G401 (cell line): ENCODE data around the gene DYNC1I1. TPM values are rescaled to one million over a fixed set of nuclear protein-coding genes. Genes with fewer than 3 reads are reported as not detected.

ENCODE experiments used
- DNase-seq: peaks from one replicate; pipeline ENCODE4 v3.0.0-alpha.2; 2015; ENCODE audit warnings: low spot score
- in situ Hi-C: cut with HindIII; loops from 2 replicates; pipeline ENCODE4 v1.10.0; 2016; ENCODE audit warnings: low sequenced_read_pairs, mixed read lengths
- total RNA-seq: library from RNA; depleted of rRNA; stranded (reverse); fragments of >200 nt; shearing (Covaris generic); gene quantifications from 2 replicates; pipeline ENCODE4 v1.2.3, GENCODE V29; 2014

Gene DYNC1I1
- total RNA-seq, 1 experiment from 2014 or later, result not detected

DNA sequence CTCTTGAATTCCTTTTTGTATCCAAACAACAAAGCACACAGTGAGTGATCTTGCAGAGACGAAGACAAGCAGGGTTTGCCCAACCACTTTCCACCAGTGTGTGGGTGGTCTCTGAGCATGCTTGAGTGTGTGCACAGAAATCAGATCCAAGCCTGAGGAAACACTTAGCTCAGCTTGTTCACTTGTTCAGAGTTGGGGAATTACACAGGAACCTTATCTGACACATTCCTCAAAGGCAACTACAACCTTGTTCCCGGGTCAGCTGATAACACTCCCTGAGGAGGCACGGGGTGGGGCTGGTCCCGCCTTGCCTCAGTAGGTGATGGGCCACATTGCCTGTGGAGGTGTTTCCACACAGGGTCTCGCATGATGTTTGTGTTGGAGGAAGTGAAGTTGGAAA is 216.9 kb downstream of the DYNC1I1 start:
- DNase-seq, result no peak
- in situ Hi-C loops, result no loop called here

DNA sequence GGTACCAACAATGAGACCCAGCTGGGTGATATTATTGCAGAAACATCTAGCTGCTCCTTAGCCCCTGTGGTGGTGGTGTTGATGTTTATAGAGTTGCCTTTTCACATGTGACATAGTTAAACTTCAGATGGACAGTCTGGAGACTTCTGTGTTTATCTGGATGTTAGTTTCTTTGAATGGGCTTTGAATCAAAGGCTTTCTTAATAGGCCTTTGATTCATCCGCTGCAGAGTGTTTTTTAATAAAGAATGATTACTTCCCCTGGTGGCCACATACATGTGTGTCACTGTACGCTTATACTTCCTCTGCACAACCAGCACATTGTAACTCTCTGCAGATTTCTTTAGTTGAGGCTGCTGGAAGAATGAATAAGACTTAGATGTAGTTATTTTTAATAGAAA is 221.0 kb downstream of the DYNC1I1 start:
- no peak for DNase-seq
- in situ Hi-C loops, result no loop called here

GRCh38 chr7:95996174-95996573 is 223.8 kb downstream of the DYNC1I1 start:
- DNase-seq, result no peak
- in situ Hi-C loops, result no loop called here

DNA sequence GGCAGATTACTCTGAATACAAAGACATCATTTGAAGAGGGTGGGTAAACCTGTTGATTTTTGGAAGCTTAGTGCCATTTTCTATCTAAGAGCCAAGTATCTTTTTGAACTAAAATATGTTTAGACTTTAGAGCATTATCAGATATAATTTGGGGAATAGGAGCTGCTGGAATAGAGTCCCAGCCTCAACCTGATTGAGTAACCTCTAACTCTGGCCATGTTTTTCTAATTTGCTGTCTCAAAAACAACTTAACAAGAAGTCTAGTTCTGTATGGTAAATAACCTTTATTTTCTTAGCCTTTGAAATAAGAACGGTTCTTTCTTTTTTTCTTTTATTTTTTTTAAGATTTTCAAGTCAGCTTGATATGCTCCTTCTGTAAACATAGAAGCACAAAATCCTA is 224.5 kb downstream of the DYNC1I1 start:
- in situ Hi-C loops, result no loop called here
- no peak for DNase-seq

DNA sequence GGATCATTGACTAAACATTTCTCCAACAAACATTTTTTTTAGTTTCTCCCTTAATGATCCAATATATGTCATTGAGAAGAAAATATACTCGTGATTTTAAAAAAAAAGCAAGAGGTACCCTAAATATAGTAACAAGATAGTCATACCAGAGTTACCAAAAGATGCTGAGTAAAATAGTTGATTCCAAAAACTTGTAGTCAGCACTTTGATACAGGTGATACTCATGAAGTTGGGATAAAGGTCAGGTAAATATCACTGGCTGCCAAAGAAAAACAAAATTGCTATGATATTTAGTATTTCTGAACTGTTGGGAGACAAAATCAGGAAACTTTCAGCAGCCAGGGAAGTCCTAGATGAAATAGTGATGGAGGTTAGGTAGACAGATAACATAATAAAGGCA is 225.3 kb downstream of the DYNC1I1 start:
- in situ Hi-C loops, result no loop called here
- no peak for DNase-seq

- in situ Hi-C loops, result no loop called here
- DNase-seq, result no peak
Measured at GRCh38 chr7:95999481-95999880, 227.1 kb downstream of the DYNC1I1 start.

DNA sequence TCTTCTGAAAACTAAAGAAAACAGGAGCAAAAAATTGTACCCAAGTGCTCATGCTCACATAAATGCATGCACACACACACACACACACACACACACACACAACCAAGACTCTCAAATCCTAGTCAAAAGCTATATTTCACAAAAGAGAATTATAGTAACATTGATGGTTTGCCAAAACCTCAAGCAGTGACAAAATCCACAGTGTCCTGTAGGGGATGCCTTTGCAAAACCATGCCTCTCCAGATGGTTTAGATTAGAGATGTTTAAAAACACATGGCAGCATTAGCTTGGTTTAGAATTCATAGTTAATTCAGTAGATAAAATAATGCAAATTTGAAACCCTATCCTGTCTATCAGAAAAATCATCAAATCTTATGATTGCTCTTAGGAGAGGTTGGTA is 232.2 kb downstream of the DYNC1I1 start:
- peak; percentile 58 for DNase-seq
- in situ Hi-C loops, result no loop called here

GRCh38 chr7:96005271-96005670 is 232.9 kb downstream of the DYNC1I1 start:
- DNase-seq, result no peak
- in situ Hi-C loops, result no loop called here

GRCh38 chr7:96009148-96009547 is 236.8 kb downstream of the DYNC1I1 start:
- in situ Hi-C loops, result no loop called here
- DNase-seq, result no peak

DNA sequence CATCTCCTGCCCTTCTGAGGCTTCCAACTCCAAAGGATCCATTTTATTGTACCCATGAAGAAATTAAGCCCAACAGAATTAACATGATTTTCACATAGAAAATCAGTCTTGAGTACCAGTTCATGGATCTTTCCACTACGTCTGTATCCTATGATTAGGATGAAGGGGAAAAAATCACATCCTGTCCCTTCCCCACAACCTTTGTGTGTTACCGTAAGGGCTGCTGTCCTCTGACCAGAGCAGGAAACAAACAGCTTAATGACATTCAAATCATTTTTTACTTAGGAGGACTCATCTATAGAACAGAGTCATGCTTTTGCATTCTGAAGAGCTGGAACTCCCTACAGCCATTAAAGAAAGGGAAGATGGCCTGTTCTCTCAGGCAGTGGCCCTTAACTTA is 241.5 kb downstream of the DYNC1I1 start:
- no peak for DNase-seq
- in situ Hi-C loops, result no loop called here

DNA sequence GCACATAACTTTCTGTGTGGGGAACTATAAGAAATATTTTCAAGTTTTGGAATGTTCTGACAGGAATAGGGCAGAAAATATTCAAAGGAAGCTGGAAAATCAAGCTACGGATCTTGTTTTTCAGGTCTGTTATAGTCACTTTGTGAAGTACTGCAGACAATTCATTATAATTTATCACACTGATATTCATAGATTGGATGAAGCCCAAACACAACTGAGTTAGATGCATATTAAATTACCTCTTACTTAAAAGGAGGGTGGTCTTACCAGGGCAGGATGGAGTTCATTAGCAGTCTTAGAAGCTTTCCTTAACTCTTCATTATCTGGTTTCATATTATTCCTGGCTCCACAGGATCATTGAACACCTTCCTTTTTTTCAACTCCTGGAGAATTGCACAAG is 242.3 kb downstream of the DYNC1I1 start:
- in situ Hi-C loops, result no loop called here
- DNase-seq, result no peak

GRCh38 chr7:96016056-96016586 is 243.8 kb downstream of the DYNC1I1 start:
- DNase-seq, result no peak
- in situ Hi-C loops, result no loop called here

- DNase-seq, result no peak
- in situ Hi-C loops, result no loop called here
Measured at GRCh38 chr7:96016735-96017134, 244.4 kb downstream of the DYNC1I1 start.

GRCh38 chr7:96017877-96018276 is 245.5 kb downstream of the DYNC1I1 start:
- in situ Hi-C loops, result no loop called here
- peak; percentile 46 for DNase-seq

DNA sequence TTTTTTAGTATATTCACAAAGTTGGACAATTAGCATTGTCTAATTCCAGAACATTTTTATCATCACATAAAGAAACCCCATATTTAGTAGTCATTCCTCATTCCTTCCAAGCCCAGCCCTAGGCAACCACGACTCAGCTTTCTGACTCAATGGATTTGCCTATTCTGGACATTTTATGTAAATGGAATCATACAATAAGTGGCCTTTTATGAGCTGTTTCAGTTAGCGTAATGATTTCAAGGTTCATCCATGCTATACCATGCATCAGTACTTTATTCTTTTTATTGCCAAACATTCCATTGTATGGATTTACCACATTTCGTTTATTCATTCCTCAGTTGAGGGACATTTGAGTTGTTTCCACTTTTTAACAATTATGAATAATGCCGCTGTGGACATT is 249.2 kb downstream of the DYNC1I1 start:
- in situ Hi-C loops, result no loop called here

DNA sequence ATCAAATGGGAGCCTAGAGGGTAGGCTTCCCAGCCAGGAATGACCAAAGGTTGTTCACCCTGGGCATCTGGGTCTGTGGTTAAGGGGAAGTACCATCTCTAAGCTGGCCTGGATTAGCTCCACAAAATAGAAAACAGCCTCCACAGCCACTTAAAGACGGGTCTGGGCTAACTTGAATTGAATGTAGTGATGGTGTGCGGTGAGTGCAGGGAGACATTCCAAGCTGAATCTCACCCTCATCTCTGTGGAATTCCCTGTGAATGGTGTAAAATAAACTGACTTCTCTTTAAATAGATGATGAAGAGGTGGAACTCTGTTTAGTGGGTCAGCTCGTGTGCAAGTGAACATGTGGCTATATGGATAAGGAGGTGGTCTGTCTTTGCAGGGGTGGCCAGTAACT is 251.0 kb downstream of the DYNC1I1 start:
- in situ Hi-C loops, result no loop called here
- no peak for DNase-seq

More for the DNA sequence above, 249.2 kb downstream of the DYNC1I1 start:
- no peak for DNase-seq

DNA sequence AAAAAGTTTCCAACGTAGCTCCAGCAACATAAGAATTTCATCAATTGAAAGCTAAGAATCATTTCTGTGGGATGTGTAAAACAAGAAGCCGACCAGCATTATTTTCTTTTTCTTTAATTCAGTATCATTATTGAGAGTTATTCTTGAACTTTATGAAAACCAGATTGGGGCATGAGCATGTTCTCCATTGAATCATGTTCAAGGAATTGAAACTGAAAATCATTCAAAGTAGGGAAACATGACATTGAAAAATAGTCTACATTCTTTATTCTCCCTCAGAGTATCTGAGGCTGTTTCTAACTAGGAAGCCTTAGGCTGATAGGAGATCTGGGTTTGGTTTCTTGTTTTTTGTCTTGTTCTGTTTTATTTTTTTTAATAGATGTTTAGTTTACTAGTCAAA is 253.7 kb downstream of the DYNC1I1 start:
- no peak for DNase-seq
- in situ Hi-C loops, result no loop called here

GRCh38 chr7:96026611-96027010 is 254.3 kb downstream of the DYNC1I1 start:
- DNase-seq, result no peak
- in situ Hi-C loops, result no loop called here

DNA sequence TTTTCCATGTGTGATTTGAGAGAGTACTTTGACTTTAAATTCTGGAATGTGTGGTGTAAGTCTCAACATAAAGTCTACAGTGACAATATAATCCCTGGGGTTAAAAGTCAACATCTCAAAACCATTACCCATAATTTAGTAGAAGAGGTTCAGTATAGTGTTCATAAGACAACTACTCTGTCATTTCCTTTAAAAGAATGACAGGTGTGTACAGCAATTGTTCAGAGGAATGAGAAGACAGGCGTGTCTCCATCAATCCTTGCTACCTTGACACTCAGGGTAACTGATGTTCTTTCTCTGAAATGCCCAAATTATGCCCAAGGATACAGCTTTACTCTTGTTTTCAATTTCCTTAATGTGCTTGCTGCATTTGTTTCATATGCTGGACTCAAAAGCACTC is 256.4 kb downstream of the DYNC1I1 start:
- DNase-seq, result no peak
- in situ Hi-C loops, result no loop called here

DNA sequence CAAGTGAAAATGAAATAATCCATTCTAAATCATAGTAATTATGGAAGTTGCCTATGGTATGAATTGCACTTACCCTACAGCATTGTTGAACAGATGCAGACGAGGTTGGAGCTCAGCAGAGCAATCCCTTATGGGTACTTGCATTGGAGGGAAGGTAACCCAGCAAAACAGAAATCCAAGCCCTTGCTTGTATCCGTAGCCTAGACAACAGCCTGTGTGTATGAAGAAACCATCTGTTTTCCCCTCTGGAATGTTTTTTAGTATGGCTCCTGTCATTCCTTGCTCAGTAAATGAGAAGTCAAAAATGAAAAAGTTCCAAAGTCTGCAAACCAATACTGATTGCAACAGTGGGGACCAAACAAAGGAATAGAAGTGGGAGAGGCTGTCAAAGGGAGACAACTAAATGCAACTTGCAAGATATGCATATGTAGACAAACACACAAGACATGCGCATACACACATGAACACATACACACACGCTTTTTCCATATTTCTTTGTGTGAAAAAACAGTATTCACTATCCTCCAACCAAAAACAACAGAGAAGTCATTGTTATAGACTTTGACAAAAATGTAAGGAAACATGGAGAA is 260.8 kb downstream of the DYNC1I1 start:
- in situ Hi-C loops, result no loop called here
- no peak for DNase-seq

GRCh38 chr7:96034940-96035727 is 262.8 kb downstream of the DYNC1I1 start:
- in situ Hi-C loops, result no loop called here
- DNase-seq, result peak; percentile 84
